HL-60 (cell line): ENCODE data around the gene MALSU1.

ENCODE experiments used
- GABPA ChIP-seq: IDR thresholded peaks from 2 replicates; pipeline ENCODE4 v1.6.1; 2012; ENCODE audit warnings: low read depth
- POLR2AphosphoS5 ChIP-seq: IDR thresholded peaks from 2 replicates; pipeline ENCODE4 v1.6.1; 2012; ENCODE audit warnings: low read depth
- REST ChIP-seq: IDR thresholded peaks from 2 replicates; pipeline ENCODE4 v1.6.1; 2012; ENCODE audit warnings: low read depth; ENCODE audit not compliant: insufficient replicate concordance
- SPI1 ChIP-seq: IDR thresholded peaks from 2 replicates; pipeline ENCODE4 v1.6.1; 2012; ENCODE audit warnings: low read depth, mild to moderate bottlenecking, borderline replicate concordance
- TF ChIP-seq, protein P1 (sequence below): IDR thresholded peaks from one replicate; pipeline ENCODE4 v1.5.1; 2011; ENCODE audit warnings: low read length, control low read depth, inconsistent platforms; ENCODE audit not compliant: insufficient read depth

GRCh38 chr7:23298885-23299769 is at the start of gene MALSU1:
- TF ChIP-seq, protein P1, sequence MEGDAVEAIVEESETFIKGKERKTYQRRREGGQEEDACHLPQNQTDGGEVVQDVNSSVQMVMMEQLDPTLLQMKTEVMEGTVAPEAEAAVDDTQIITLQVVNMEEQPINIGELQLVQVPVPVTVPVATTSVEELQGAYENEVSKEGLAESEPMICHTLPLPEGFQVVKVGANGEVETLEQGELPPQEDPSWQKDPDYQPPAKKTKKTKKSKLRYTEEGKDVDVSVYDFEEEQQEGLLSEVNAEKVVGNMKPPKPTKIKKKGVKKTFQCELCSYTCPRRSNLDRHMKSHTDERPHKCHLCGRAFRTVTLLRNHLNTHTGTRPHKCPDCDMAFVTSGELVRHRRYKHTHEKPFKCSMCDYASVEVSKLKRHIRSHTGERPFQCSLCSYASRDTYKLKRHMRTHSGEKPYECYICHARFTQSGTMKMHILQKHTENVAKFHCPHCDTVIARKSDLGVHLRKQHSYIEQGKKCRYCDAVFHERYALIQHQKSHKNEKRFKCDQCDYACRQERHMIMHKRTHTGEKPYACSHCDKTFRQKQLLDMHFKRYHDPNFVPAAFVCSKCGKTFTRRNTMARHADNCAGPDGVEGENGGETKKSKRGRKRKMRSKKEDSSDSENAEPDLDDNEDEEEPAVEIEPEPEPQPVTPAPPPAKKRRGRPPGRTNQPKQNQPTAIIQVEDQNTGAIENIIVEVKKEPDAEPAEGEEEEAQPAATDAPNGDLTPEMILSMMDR = no peak
- TF ChIP-seq GABPA (peak; percentile 80), POLR2AphosphoS5 (peak; percentile 87), SPI1 (no peak), REST (peak; percentile 28)
